Measurements from ENCODE around the gene RPN2. TPM values are rescaled to one million over a fixed set of nuclear protein-coding genes. Genes with fewer than 3 reads are reported as not detected.

The RPN2 gene
- total and polyA plus RNA-seq, 9 of the 15 experiments (the other 6 are each of a cell fraction or from before 2014, with no cell fraction given) = 168 to 548 (median 325) TPM

DNA sequence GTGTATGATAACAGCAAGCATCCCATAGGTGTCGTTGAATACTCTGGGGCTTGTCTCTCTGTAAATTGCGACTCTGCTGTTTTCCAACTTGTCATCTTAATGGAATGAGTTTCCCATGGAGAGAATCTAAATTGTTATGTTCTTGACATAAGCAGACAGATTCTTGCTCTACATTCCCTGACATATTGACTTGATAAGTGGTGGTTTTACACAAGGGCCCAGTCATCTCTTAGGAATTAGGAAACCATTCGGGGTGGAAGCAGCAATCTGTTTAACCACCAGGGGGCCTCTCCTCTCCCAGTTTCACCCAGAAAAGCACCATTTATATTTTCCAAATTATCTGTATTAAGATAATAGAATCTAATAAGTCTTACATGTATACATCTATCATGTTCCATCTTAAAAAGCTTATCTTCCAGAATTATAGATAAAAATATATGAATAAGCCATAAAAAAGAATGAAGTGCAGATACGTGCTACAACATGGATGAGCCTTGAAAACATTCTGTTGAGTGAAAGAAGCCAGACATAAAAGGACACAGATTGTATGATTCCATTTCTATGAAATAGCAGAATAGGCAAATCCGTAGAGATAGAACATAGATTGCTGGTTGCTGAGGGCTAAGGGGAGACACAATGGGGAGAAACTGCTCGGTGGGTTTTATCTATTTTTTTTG, 23.3 kb downstream of the RPN2 start (continued):
- no peak for TF ChIP-seq ZNF707 (CRISPR knock-in tag; conservative IDR thresholded peaks at IDR 0.05)
- TF ChIP-seq, protein P1, sequence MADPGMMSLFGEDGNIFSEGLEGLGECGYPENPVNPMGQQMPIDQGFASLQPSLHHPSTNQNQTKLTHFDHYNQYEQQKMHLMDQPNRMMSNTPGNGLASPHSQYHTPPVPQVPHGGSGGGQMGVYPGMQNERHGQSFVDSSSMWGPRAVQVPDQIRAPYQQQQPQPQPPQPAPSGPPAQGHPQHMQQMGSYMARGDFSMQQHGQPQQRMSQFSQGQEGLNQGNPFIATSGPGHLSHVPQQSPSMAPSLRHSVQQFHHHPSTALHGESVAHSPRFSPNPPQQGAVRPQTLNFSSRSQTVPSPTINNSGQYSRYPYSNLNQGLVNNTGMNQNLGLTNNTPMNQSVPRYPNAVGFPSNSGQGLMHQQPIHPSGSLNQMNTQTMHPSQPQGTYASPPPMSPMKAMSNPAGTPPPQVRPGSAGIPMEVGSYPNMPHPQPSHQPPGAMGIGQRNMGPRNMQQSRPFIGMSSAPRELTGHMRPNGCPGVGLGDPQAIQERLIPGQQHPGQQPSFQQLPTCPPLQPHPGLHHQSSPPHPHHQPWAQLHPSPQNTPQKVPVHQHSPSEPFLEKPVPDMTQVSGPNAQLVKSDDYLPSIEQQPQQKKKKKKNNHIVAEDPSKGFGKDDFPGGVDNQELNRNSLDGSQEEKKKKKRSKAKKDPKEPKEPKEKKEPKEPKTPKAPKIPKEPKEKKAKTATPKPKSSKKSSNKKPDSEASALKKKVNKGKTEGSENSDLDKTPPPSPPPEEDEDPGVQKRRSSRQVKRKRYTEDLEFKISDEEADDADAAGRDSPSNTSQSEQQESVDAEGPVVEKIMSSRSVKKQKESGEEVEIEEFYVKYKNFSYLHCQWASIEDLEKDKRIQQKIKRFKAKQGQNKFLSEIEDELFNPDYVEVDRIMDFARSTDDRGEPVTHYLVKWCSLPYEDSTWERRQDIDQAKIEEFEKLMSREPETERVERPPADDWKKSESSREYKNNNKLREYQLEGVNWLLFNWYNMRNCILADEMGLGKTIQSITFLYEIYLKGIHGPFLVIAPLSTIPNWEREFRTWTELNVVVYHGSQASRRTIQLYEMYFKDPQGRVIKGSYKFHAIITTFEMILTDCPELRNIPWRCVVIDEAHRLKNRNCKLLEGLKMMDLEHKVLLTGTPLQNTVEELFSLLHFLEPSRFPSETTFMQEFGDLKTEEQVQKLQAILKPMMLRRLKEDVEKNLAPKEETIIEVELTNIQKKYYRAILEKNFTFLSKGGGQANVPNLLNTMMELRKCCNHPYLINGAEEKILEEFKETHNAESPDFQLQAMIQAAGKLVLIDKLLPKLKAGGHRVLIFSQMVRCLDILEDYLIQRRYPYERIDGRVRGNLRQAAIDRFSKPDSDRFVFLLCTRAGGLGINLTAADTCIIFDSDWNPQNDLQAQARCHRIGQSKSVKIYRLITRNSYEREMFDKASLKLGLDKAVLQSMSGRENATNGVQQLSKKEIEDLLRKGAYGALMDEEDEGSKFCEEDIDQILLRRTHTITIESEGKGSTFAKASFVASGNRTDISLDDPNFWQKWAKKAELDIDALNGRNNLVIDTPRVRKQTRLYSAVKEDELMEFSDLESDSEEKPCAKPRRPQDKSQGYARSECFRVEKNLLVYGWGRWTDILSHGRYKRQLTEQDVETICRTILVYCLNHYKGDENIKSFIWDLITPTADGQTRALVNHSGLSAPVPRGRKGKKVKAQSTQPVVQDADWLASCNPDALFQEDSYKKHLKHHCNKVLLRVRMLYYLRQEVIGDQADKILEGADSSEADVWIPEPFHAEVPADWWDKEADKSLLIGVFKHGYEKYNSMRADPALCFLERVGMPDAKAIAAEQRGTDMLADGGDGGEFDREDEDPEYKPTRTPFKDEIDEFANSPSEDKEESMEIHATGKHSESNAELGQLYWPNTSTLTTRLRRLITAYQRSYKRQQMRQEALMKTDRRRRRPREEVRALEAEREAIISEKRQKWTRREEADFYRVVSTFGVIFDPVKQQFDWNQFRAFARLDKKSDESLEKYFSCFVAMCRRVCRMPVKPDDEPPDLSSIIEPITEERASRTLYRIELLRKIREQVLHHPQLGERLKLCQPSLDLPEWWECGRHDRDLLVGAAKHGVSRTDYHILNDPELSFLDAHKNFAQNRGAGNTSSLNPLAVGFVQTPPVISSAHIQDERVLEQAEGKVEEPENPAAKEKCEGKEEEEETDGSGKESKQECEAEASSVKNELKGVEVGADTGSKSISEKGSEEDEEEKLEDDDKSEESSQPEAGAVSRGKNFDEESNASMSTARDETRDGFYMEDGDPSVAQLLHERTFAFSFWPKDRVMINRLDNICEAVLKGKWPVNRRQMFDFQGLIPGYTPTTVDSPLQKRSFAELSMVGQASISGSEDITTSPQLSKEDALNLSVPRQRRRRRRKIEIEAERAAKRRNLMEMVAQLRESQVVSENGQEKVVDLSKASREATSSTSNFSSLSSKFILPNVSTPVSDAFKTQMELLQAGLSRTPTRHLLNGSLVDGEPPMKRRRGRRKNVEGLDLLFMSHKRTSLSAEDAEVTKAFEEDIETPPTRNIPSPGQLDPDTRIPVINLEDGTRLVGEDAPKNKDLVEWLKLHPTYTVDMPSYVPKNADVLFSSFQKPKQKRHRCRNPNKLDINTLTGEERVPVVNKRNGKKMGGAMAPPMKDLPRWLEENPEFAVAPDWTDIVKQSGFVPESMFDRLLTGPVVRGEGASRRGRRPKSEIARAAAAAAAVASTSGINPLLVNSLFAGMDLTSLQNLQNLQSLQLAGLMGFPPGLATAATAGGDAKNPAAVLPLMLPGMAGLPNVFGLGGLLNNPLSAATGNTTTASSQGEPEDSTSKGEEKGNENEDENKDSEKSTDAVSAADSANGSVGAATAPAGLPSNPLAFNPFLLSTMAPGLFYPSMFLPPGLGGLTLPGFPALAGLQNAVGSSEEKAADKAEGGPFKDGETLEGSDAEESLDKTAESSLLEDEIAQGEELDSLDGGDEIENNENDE (IDR thresholded peaks at IDR 0.05; ENCODE audit: low read depth, low read length) = no peak
- TF ChIP-seq, protein P2, sequence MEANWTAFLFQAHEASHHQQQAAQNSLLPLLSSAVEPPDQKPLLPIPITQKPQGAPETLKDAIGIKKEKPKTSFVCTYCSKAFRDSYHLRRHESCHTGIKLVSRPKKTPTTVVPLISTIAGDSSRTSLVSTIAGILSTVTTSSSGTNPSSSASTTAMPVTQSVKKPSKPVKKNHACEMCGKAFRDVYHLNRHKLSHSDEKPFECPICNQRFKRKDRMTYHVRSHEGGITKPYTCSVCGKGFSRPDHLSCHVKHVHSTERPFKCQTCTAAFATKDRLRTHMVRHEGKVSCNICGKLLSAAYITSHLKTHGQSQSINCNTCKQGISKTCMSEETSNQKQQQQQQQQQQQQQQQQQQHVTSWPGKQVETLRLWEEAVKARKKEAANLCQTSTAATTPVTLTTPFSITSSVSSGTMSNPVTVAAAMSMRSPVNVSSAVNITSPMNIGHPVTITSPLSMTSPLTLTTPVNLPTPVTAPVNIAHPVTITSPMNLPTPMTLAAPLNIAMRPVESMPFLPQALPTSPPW (CRISPR knock-in tag; IDR thresholded peaks at IDR 0.05) = no peak
- no peak for TF ChIP-seq SP1 (CRISPR knock-in tag; IDR thresholded peaks at IDR 0.05)
- no peak for TF ChIP-seq KLF10 (CRISPR knock-in tag; IDR thresholded peaks at IDR 0.05)
